Panc1 (cell line): ENCODE results near the gene RBMX. TPM values are rescaled to one million over a fixed set of nuclear protein-coding genes. Genes with fewer than 3 reads are reported as not detected.

Experiments used
- ATAC-seq: fragments of 200-7000 bp; cut with Tn5 transposase; 2 replicates; pipeline ENCODE4 v1.9.1; 2020; ENCODE audit warnings: mild to moderate bottlenecking, moderate library complexity
- BruUV-seq: library from RNA; stranded (reverse); fragments of 400-500 nt; replicated peaks from 2 replicates; lab custom pipeline; 2021; lab: Mats Ljungman, UMichigan
- CTCF ChIA-PET: fragments of 300-600 bp; sonication (Branson Sonifier 250); formaldehyde crosslinking; loops from one replicate; lab custom pipeline; 2022; ENCODE audit warnings: antibody characterized with exemption; lab: Charles Lee
- POLR2A ChIA-PET: fragments of 300-600 bp; sonication (Branson Sonifier 250); formaldehyde crosslinking; loops from one replicate; lab custom pipeline; 2022; ENCODE audit warnings: antibody characterized with exemption; lab: Charles Lee
- DNase-seq: peaks from one replicate; pipeline ENCODE4 v3.0.0-alpha.2; 2010; ENCODE audit warnings: low read depth, low spot score
- H3K27ac ChIP-seq: 2 replicates; pipeline ENCODE4 v1.5.1; 2011; ENCODE audit warnings: mild to moderate bottlenecking, low read length, inconsistent platforms
- H3K27me3 ChIP-seq: fragments of 200-500 bp; sonication (Bioruptor generic); 2 replicates; pipeline ENCODE4 v1.6.0; 2014; ENCODE audit warnings: low read length, inconsistent platforms; ENCODE audit not compliant: control insufficient read depth, insufficient read depth
- H3K36me3 ChIP-seq: fragments of 200-500 bp; sonication (Bioruptor generic); 2 replicates; pipeline ENCODE4 v1.5.1; 2014; ENCODE audit warnings: inconsistent platforms, mild to moderate bottlenecking, low read length, moderate library complexity; ENCODE audit not compliant: control insufficient read depth, insufficient read depth
- H3K4me1 ChIP-seq: 2 replicates; pipeline ENCODE4 v1.5.1; 2011; ENCODE audit warnings: inconsistent platforms, mild to moderate bottlenecking, low read length, moderate library complexity; ENCODE audit not compliant: control insufficient read depth, insufficient read depth
- H3K4me3 ChIP-seq, 2 experiments: 2 replicates each; pipeline ENCODE4 v1.5.1; 2011 to 2012; ENCODE audit warnings: low read depth in 2 of 2, low read length in 2 of 2, mild to moderate bottlenecking in 2 of 2, inconsistent platforms in 1 of 2, moderate library complexity in 1 of 2
- H3K9me3 ChIP-seq: fragments of 200-500 bp; sonication (Bioruptor generic); 2 replicates; pipeline ENCODE4 v1.5.1; 2014; ENCODE audit warnings: low read depth, mild to moderate bottlenecking, inconsistent platforms, low read length, moderate library complexity; ENCODE audit not compliant: control insufficient read depth, insufficient read depth
- CTCF ChIP-seq: fragments of 450-650 bp; IDR thresholded peaks from 2 replicates; pipeline ENCODE4 v1.5.1; 2017; ENCODE audit warnings: mild to moderate bottlenecking
- POLR2AphosphoS5 ChIP-seq: IDR thresholded peaks from 2 replicates; pipeline ENCODE4 v1.6.1; 2012; ENCODE audit warnings: mild to moderate bottlenecking, low read depth, low read length, moderate library complexity
- REST ChIP-seq, 2 experiments: IDR thresholded peaks; 2 replicates each; pipeline ENCODE4 v1.6.1; 2011 to 2012; ENCODE audit warnings: low read depth in 2 of 2, control low read depth in 1 of 2, low read length in 1 of 2, mild to moderate bottlenecking in 1 of 2, moderate library complexity in 1 of 2; ENCODE audit not compliant: insufficient read depth in 1 of 2
- SIN3A ChIP-seq: IDR thresholded peaks from 2 replicates; pipeline ENCODE4 v1.6.1; 2012; ENCODE audit warnings: low read depth, mild to moderate bottlenecking, low read length, moderate library complexity, borderline replicate concordance; ENCODE audit not compliant: insufficient read depth
- TCF7L2 ChIP-seq: IDR thresholded peaks from 2 replicates; pipeline ENCODE4 v1.6.1; 2011; ENCODE audit warnings: mild to moderate bottlenecking, low read depth, low read length, inconsistent platforms
- in situ Hi-C: cut with HindIII; loops from 2 replicates; pipeline ENCODE4 v1.10.0; 2016; ENCODE audit warnings: low sequenced_read_pairs, low pct_unique_long_range_greater_than_20kb
- intact Hi-C: fragments of 100-400 bp; cut with micrococcal nuclease; formaldehyde crosslinking; loops from one replicate; pipeline ENCODE4 v1.10.0; 2022; ENCODE audit not compliant: unreplicated experiment
- total RNA-seq: library from RNA; stranded (reverse); gene quantifications from one replicate; pipeline ENCODE4 v1.2.1, GENCODE V29; 2021; ENCODE audit not compliant: unreplicated experiment

Gene RBMX
- total RNA-seq, 1 experiment from 2014 or later, result 239 TPM

- Histone ChIP-seq H3K4me3 (peak overlapping the region; percentile 89 to 98), H3K4me1 (peaks cover 5% of the 10 kb centered on the region), H3K27me3 (no peaks in the 10 kb centered on the region), H3K36me3 (no peaks in the 10 kb centered on the region), H3K9me3 (no peaks in the 10 kb centered on the region), H3K27ac (peak overlapping the region; percentile 91)
- CTCF ChIA-PET, result no interaction called here
- TF ChIP-seq CTCF (no peak), TCF7L2 (no peak), POLR2AphosphoS5 (peak; percentile 66; the same call in 1 of the 2 replicates), SIN3A (0 out of 2 replicates have a peak, but pooled peaks have one; percentile 32), REST (IDR thresholded peaks at IDR 0.05; ENCODE audit: insufficient read depth in 1 of 2, low read depth in 2 of 2, low read length in 1 of 2) (no peak)
- in situ Hi-C loops (no loop called here), intact Hi-C loops (no loop called here)
- ATAC-seq (peak; percentile 87), DNase-seq (peak; percentile 72)
- POLR2A ChIA-PET, result interaction anchor here (1.5 kb wide), 1 partner anchor 29 kb away, joined by 8 read pairs; the partner anchor contains the start of gene RBMX
- BruUV-seq, result no TSS peak
Observed at GRCh38 chrX:136909706-136910564, 29.4 kb upstream of the RBMX start.

GRCh38 chrX:136909119-136909705 is 28.7 kb upstream of the RBMX start:
- ATAC-seq, result peak; percentile 85
- TF ChIP-seq TCF7L2 (no peak), REST (IDR thresholded peaks at IDR 0.05; ENCODE audit: insufficient read depth in 1 of 2, low read depth in 2 of 2, low read length in 1 of 2) (no peak), SIN3A (peak; percentile 58; the same call in 1 of the 2 replicates), POLR2AphosphoS5 (peak; percentile 57), CTCF (no peak)
- POLR2A ChIA-PET, result interaction anchor here (0.6 to 1.5 kb wide), 3 partner anchors 28 to 69 kb away, joined by 4 to 8 read pairs (median 5); partner anchors contain the start of gene RBMX

More at GRCh38 chrX:136909119-136909705, 28.7 kb upstream of the RBMX start:
- H3K4me1 ChIP-seq, result peaks cover 5% of the 10 kb centered on the region
- peak overlapping the region; percentile 89 to 98 for H3K4me3 ChIP-seq
- H3K27ac ChIP-seq, result peak overlapping the region; percentile 91
- CTCF ChIA-PET, result interaction anchor here (0.7 kb wide), 1 partner anchor 385 kb away, joined by 5 read pairs; no protein-coding TSS in a partner anchor
- BruUV-seq, result no TSS peak
- intact Hi-C loops (no loop called here), in situ Hi-C loops (no loop called here)
- no peaks in the 10 kb centered on the region for H3K36me3 ChIP-seq
- no peaks in the 10 kb centered on the region for H3K27me3 ChIP-seq
- DNase-seq, result peak; percentile 30
- H3K9me3 ChIP-seq, result no peaks in the 10 kb centered on the region
